OCI-LY1 (cell line): ENCODE data around the gene GPSM1.

ENCODE experiments used
- EZH2 ChIP-seq: fragments of 200-600 bp; sonication (generic), shearing (Covaris generic); IDR thresholded peaks from 2 replicates; pipeline ENCODE4 v1.8.0; 2017; ENCODE audit warnings: borderline replicate concordance, mixed run types, mild to moderate bottlenecking, antibody characterized with exemption, low read length, moderate library complexity, mixed read lengths
- TF ChIP-seq, protein P1 (sequence below): fragments of 200-600 bp; sonication (generic), shearing (Covaris generic); IDR thresholded peaks from 2 replicates; pipeline ENCODE4 v1.5.1; 2017; ENCODE audit warnings: mild to moderate bottlenecking, antibody characterized with exemption, low read length, moderate library complexity, mixed read lengths

DNA sequence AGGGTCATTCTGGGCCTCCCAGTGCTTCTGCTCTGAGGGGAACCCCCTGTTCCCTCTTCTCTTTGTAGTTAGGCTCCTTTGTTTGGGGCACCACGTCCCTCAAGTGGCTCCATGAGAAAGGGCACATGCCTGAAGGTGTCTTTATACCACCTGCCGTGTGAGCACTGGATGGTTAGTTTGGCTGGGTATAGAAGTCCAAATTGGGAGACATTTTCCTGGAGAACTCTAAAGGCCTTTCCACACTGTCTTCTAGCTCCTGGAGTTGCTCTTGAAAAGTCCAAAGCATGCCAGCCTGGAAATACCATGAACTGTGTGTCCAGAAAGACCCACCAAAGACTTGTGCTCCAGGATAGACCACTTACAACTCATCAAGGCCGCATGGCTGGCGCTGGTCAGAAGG is 12.4 kb upstream of the GPSM1 start:
- TF ChIP-seq, protein P1, sequence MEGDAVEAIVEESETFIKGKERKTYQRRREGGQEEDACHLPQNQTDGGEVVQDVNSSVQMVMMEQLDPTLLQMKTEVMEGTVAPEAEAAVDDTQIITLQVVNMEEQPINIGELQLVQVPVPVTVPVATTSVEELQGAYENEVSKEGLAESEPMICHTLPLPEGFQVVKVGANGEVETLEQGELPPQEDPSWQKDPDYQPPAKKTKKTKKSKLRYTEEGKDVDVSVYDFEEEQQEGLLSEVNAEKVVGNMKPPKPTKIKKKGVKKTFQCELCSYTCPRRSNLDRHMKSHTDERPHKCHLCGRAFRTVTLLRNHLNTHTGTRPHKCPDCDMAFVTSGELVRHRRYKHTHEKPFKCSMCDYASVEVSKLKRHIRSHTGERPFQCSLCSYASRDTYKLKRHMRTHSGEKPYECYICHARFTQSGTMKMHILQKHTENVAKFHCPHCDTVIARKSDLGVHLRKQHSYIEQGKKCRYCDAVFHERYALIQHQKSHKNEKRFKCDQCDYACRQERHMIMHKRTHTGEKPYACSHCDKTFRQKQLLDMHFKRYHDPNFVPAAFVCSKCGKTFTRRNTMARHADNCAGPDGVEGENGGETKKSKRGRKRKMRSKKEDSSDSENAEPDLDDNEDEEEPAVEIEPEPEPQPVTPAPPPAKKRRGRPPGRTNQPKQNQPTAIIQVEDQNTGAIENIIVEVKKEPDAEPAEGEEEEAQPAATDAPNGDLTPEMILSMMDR, result no peak
- TF ChIP-seq EZH2, result no peak
